Upper lobe of left lung (tissue), 4 donors: ENCODE data around the gene HEPHL1.

ENCODE experiments used
- CTCF ChIP-seq, 6 experiments: fragments of 450-650 bp in 4 of 6; fragments of 200-600 bp in 2 of 6; sonication (generic) in 2 of 6; IDR thresholded peaks; one replicate each; pipeline ENCODE4 v1.5.1; 2016 to 2019; ENCODE audit warnings: antibody characterized with exemption in 6 of 6
- POLR2AphosphoS5 ChIP-seq, 2 donors: sonication (generic); formaldehyde crosslinking; IDR thresholded peaks; one replicate each; pipeline ENCODE4 v1.5.1; 2017; ENCODE audit warnings: antibody characterized with exemption in 2 of 2

- TF ChIP-seq POLR2AphosphoS5 (IDR thresholded peaks at IDR 0.05) (no peak), CTCF (IDR thresholded peaks at IDR 0.05) (no peak)
Observed at GRCh38 chr11:94058630-94059029, 37.5 kb downstream of the HEPHL1 start.
